Panc1 (cell line): ENCODE measurements around the gene C17orf67. TPM values are rescaled to one million over a fixed set of nuclear protein-coding genes. Genes with fewer than 3 reads are reported as not detected.

ENCODE experiments used
- ATAC-seq: fragments of 200-7000 bp; cut with Tn5 transposase; 2 replicates; pipeline ENCODE4 v1.9.1; 2020; ENCODE audit warnings: mild to moderate bottlenecking, moderate library complexity
- BruUV-seq: library from RNA; stranded (reverse); fragments of 400-500 nt; replicated peaks from 2 replicates; lab custom pipeline; 2021; lab: Mats Ljungman, UMichigan
- CTCF ChIA-PET: fragments of 300-600 bp; sonication (Branson Sonifier 250); formaldehyde crosslinking; loops from one replicate; lab custom pipeline; 2022; ENCODE audit warnings: antibody characterized with exemption; lab: Charles Lee
- POLR2A ChIA-PET: fragments of 300-600 bp; sonication (Branson Sonifier 250); formaldehyde crosslinking; loops from one replicate; lab custom pipeline; 2022; ENCODE audit warnings: antibody characterized with exemption; lab: Charles Lee
- DNase-seq: peaks from one replicate; pipeline ENCODE4 v3.0.0-alpha.2; 2010; ENCODE audit warnings: low read depth, low spot score
- H3K27ac ChIP-seq: 2 replicates; pipeline ENCODE4 v1.5.1; 2011; ENCODE audit warnings: mild to moderate bottlenecking, low read length, inconsistent platforms
- H3K27me3 ChIP-seq: fragments of 200-500 bp; sonication (Bioruptor generic); 2 replicates; pipeline ENCODE4 v1.6.0; 2014; ENCODE audit warnings: low read length, inconsistent platforms; ENCODE audit not compliant: control insufficient read depth, insufficient read depth
- H3K36me3 ChIP-seq: fragments of 200-500 bp; sonication (Bioruptor generic); 2 replicates; pipeline ENCODE4 v1.5.1; 2014; ENCODE audit warnings: inconsistent platforms, mild to moderate bottlenecking, low read length, moderate library complexity; ENCODE audit not compliant: control insufficient read depth, insufficient read depth
- H3K4me1 ChIP-seq: 2 replicates; pipeline ENCODE4 v1.5.1; 2011; ENCODE audit warnings: inconsistent platforms, mild to moderate bottlenecking, low read length, moderate library complexity; ENCODE audit not compliant: control insufficient read depth, insufficient read depth
- H3K4me3 ChIP-seq, 2 experiments: 2 replicates each; pipeline ENCODE4 v1.5.1; 2011 to 2012; ENCODE audit warnings: low read depth in 2 of 2, low read length in 2 of 2, mild to moderate bottlenecking in 2 of 2, inconsistent platforms in 1 of 2, moderate library complexity in 1 of 2
- H3K9me3 ChIP-seq: fragments of 200-500 bp; sonication (Bioruptor generic); 2 replicates; pipeline ENCODE4 v1.5.1; 2014; ENCODE audit warnings: low read depth, mild to moderate bottlenecking, inconsistent platforms, low read length, moderate library complexity; ENCODE audit not compliant: control insufficient read depth, insufficient read depth
- CTCF ChIP-seq: fragments of 450-650 bp; IDR thresholded peaks from 2 replicates; pipeline ENCODE4 v1.5.1; 2017; ENCODE audit warnings: mild to moderate bottlenecking
- POLR2AphosphoS5 ChIP-seq: IDR thresholded peaks from 2 replicates; pipeline ENCODE4 v1.6.1; 2012; ENCODE audit warnings: mild to moderate bottlenecking, low read depth, low read length, moderate library complexity
- REST ChIP-seq, 2 experiments: IDR thresholded peaks; 2 replicates each; pipeline ENCODE4 v1.6.1; 2011 to 2012; ENCODE audit warnings: low read depth in 2 of 2, control low read depth in 1 of 2, low read length in 1 of 2, mild to moderate bottlenecking in 1 of 2, moderate library complexity in 1 of 2; ENCODE audit not compliant: insufficient read depth in 1 of 2
- SIN3A ChIP-seq: IDR thresholded peaks from 2 replicates; pipeline ENCODE4 v1.6.1; 2012; ENCODE audit warnings: low read depth, mild to moderate bottlenecking, low read length, moderate library complexity, borderline replicate concordance; ENCODE audit not compliant: insufficient read depth
- TCF7L2 ChIP-seq: IDR thresholded peaks from 2 replicates; pipeline ENCODE4 v1.6.1; 2011; ENCODE audit warnings: mild to moderate bottlenecking, low read depth, low read length, inconsistent platforms
- in situ Hi-C: cut with HindIII; loops from 2 replicates; pipeline ENCODE4 v1.10.0; 2016; ENCODE audit warnings: low sequenced_read_pairs, low pct_unique_long_range_greater_than_20kb
- intact Hi-C: fragments of 100-400 bp; cut with micrococcal nuclease; formaldehyde crosslinking; loops from one replicate; pipeline ENCODE4 v1.10.0; 2022; ENCODE audit not compliant: unreplicated experiment
- total RNA-seq: library from RNA; stranded (reverse); gene quantifications from one replicate; pipeline ENCODE4 v1.2.1, GENCODE V29; 2021; ENCODE audit not compliant: unreplicated experiment

C17orf67 gene
- total RNA-seq, 1 experiment from 2014 or later: 3.4 TPM

DNA sequence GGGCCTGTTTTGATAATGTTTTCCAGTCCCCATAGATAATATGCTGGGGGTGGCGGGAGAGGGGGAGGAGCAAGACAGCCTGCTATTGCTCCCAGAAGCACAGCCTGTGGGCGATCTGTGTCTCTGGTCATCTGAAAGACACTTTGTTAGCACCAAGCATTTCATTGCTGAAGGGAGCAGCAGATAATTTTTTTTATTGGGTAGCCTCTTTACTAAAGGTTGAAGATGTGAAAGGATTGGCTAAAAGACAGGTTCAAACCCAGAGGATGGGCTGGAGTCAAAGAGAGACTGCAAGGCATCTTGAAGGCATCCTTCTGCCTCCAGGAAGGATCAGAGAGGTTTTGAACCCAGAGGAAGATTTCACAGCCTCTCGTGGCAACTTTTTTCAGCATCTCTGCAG lies 60.6 kb downstream of the C17orf67 start:
- no peak for ATAC-seq
- Histone ChIP-seq H3K9me3 (no peaks in the 10 kb centered on the region), H3K4me1 (no peaks in the 10 kb centered on the region), H3K27ac (no peak overlapping the region), H3K36me3 (no peaks in the 10 kb centered on the region), H3K27me3 (no peaks in the 10 kb centered on the region), H3K4me3 (no peak overlapping the region)
- no peak for DNase-seq
- CTCF ChIA-PET: no interaction called here
- TF ChIP-seq CTCF (no peak), TCF7L2 (no peak), POLR2AphosphoS5 (no peak), REST (IDR thresholded peaks at IDR 0.05; ENCODE audit: insufficient read depth in 1 of 2, low read depth in 2 of 2, low read length in 1 of 2) (no peak), SIN3A (no peak)
- intact Hi-C loops (loop anchor here (10.0 kb wide), 1 partner anchor 88 kb away; no protein-coding TSS in a partner anchor), in situ Hi-C loops (no loop called here)
- POLR2A ChIA-PET: no interaction called here
- BruUV-seq: no TSS peak

GRCh38 chr17:56772442-56772841 lies 61.3 kb downstream of the C17orf67 start:
- no peaks in the 10 kb centered on the region for H3K4me1 ChIP-seq
- DNase-seq: no peak
- ChIA-PET CTCF (no interaction called here), POLR2A (no interaction called here)
- TF ChIP-seq POLR2AphosphoS5 (no peak), SIN3A (no peak), CTCF (no peak), TCF7L2 (no peak), REST (IDR thresholded peaks at IDR 0.05; ENCODE audit: insufficient read depth in 1 of 2, low read depth in 2 of 2, low read length in 1 of 2) (no peak)
- no peaks in the 10 kb centered on the region for H3K36me3 ChIP-seq
- no peak for ATAC-seq
- no peak overlapping the region for H3K27ac ChIP-seq
- no peaks in the 10 kb centered on the region for H3K27me3 ChIP-seq
- intact Hi-C loops: loop anchor here (10.0 kb wide), 1 partner anchor 88 kb away; no protein-coding TSS in a partner anchor
- H3K9me3 ChIP-seq: no peaks in the 10 kb centered on the region
- H3K4me3 ChIP-seq: no peak overlapping the region
- no TSS peak for BruUV-seq
- in situ Hi-C loops: no loop called here
